GM19023 (cell line): ENCODE data around the gene ALB.
"Not testable (repeated sequence)": the region's sequence is repeated elsewhere in the genome, so short reads cannot be mapped to it uniquely, and the experiment has no call there.

ENCODE experiments used
- ATAC-seq: cut with Tn5 transposase; IDR thresholded peaks from one replicate; pipeline ENCODE4 v1.9.1; 2021; ENCODE audit warnings: mild to moderate bottlenecking, moderate library complexity; ENCODE audit not compliant: unreplicated experiment

ALB gene

GRCh38 chr4:73404042-73404441, at the start of gene ALB:
ALB (plus strand) TSS chr4:73404287; CDS start chr4:73404328, 41 bp downstream.
- no peak for ATAC-seq

- ATAC-seq = not testable (repeated sequence)
Observed at GRCh38 chr4:73357174-73357573, 46.9 kb upstream of the ALB start.

GRCh38 chr4:73369506-73370199, 34.4 kb upstream of the ALB start:
- not testable (repeated sequence) for ATAC-seq

- no peak for ATAC-seq
Observed at GRCh38 chr4:73375328-73375741, 28.8 kb upstream of the ALB start.

- ATAC-seq = no peak
Observed at GRCh38 chr4:73376251-73376650, 27.8 kb upstream of the ALB start.

GRCh38 chr4:73376976-73377375, 27.1 kb upstream of the ALB start:
- ATAC-seq = no peak

- no peak for ATAC-seq
Observed at GRCh38 chr4:73378887-73379286, 25.2 kb upstream of the ALB start.

GRCh38 chr4:73379946-73380345, 24.1 kb upstream of the ALB start:
- no peak for ATAC-seq

GRCh38 chr4:73381214-73381613, 22.9 kb upstream of the ALB start:
- no peak for ATAC-seq

- no peak for ATAC-seq
Observed at GRCh38 chr4:73383452-73383851, 20.6 kb upstream of the ALB start.

- ATAC-seq = no peak
Observed at GRCh38 chr4:73387552-73387951, 16.5 kb upstream of the ALB start.

GRCh38 chr4:73388887-73389286, 15.2 kb upstream of the ALB start:
- ATAC-seq = no peak

- ATAC-seq = not testable (repeated sequence)
Observed at GRCh38 chr4:73389663-73390062, 14.4 kb upstream of the ALB start.

GRCh38 chr4:73391774-73392173, 12.3 kb upstream of the ALB start:
- no peak for ATAC-seq

GRCh38 chr4:73392936-73393335, 11.2 kb upstream of the ALB start:
- ATAC-seq = no peak

GRCh38 chr4:73396304-73396703, 7.8 kb upstream of the ALB start:
- ATAC-seq = no peak

GRCh38 chr4:73396993-73397972, 6.8 kb upstream of the ALB start:
- ATAC-seq = no peak

GRCh38 chr4:73401412-73401811, 2.7 kb upstream of the ALB start:
- no peak for ATAC-seq

- no peak for ATAC-seq
Observed at GRCh38 chr4:73404457-73404856, 370 bp downstream of the ALB start.

GRCh38 chr4:73405138-73405537, 1.1 kb downstream of the ALB start:
- no peak for ATAC-seq

GRCh38 chr4:73406548-73406875, 2.4 kb downstream of the ALB start:
- no peak for ATAC-seq

GRCh38 chr4:73407227-73407673, 3.2 kb downstream of the ALB start:
- no peak for ATAC-seq
